Upper lobe of left lung (tissue), 6 donors: ENCODE results near the gene ZDHHC14. TPM values are rescaled to one million over a fixed set of nuclear protein-coding genes. Genes with fewer than 3 reads are reported as not detected.

Source experiments
- ATAC-seq, 2 donors: fragments of 200-7000 bp; cut with Tn5 transposase; one replicate each; pipeline ENCODE4 v1.9.1; 2022; ENCODE audit warnings: mild to moderate bottlenecking in 2 of 2, moderate library complexity in 2 of 2; ENCODE audit not compliant: low FRiP score in 2 of 2
- DNase-seq, 2 donors: peaks; one replicate each; pipeline ENCODE4 v3.0.0-alpha.2; 2019 to 2020
- H3K27ac ChIP-seq, 4 donors: fragments of 200-600 bp; sonication (generic); one replicate each; pipeline ENCODE4 v1.5.1; 2016 to 2019
- H3K27me3 ChIP-seq, 4 donors: fragments of 200-600 bp; sonication (generic); one replicate each; pipeline ENCODE4 v1.5.1; 2017 to 2019
- H3K36me3 ChIP-seq, 4 donors: fragments of 200-600 bp; sonication (generic); one replicate each; pipeline ENCODE4 v1.5.1; 2016 to 2019
- H3K4me1 ChIP-seq, 4 donors: fragments of 200-600 bp; sonication (generic); one replicate each; pipeline ENCODE4 v1.5.1; 2018 to 2019
- H3K4me3 ChIP-seq, 4 donors: fragments of 200-600 bp; sonication (generic); one replicate each; pipeline ENCODE4 v1.5.1; 2017 to 2019; ENCODE audit warnings: mild to moderate bottlenecking in 2 of 4, moderate library complexity in 1 of 4
- H3K9me3 ChIP-seq, 4 donors: fragments of 200-600 bp; sonication (generic); one replicate each; pipeline ENCODE4 v1.5.1; 2018 to 2019
- CTCF ChIP-seq, 6 experiments: fragments of 450-650 bp in 4 of 6; fragments of 200-600 bp in 2 of 6; sonication (generic) in 2 of 6; IDR thresholded peaks; one replicate each; pipeline ENCODE4 v1.5.1; 2016 to 2019; ENCODE audit warnings: antibody characterized with exemption in 6 of 6
- EP300 ChIP-seq, 4 donors: sonication (generic); formaldehyde crosslinking; IDR thresholded peaks; one replicate each; pipeline ENCODE4 v1.5.1; 2017; ENCODE audit warnings: antibody characterized with exemption in 4 of 4, control low read depth in 2 of 4
- POLR2A ChIP-seq, 4 donors: fragments of 450-650 bp; IDR thresholded peaks; one replicate each; pipeline ENCODE4 v1.5.1; 2016 to 2017; ENCODE audit warnings: antibody characterized with exemption in 4 of 4, mild to moderate bottlenecking in 2 of 4
- POLR2AphosphoS5 ChIP-seq, 2 donors: sonication (generic); formaldehyde crosslinking; IDR thresholded peaks; one replicate each; pipeline ENCODE4 v1.5.1; 2017; ENCODE audit warnings: antibody characterized with exemption in 2 of 2
- WGBS, 2 donors: methylation state at CpG; one replicate each; pipeline ENCODE4 v1.1.5; 2017 to 2018; 5-methylcytosine and 5-hydroxymethylcytosine counted together
- total RNA-seq, 6 donors: library from RNA; depleted of rRNA in 4 of 6; stranded (reverse); fragments of >200 nt in 4 of 6; gene quantifications; one replicate each; pipeline versions ENCODE4 v1.1.0 to v1.2.1, GENCODE V29; 2016 to 2021
- donor health status: DM: no; HTN: no; CAD: no; lungs with moderate emphysema.
- donor health status: DM: no; HTN: yes; CAD: no; lungs with severe emphysema.

Gene ZDHHC14
- total RNA-seq, 6 donors from 2014 or later: 5.3 to 16.5 (median 9.4) TPM

GRCh38 chr6:157721830-157722229 is 340.8 kb downstream of the ZDHHC14 start:
- no peak for TF ChIP-seq POLR2AphosphoS5 (IDR thresholded peaks at IDR 0.05)
- no peak for TF ChIP-seq CTCF (IDR thresholded peaks at IDR 0.05)
- TF ChIP-seq POLR2A (IDR thresholded peaks at IDR 0.05): no peak
- TF ChIP-seq EP300 (IDR thresholded peaks at IDR 0.05): no peak
- Histone ChIP-seq H3K27ac (no peak overlapping the region), H3K4me1 (no peaks in the 10 kb centered on the region), H3K27me3 (no peaks in the 10 kb centered on the region), H3K4me3 (no peak overlapping the region), H3K9me3 (no peaks in the 10 kb centered on the region), H3K36me3 (no peaks in the 10 kb centered on the region)
- 92 to 97% methylated on average over 6 to 8 of the region's 8 CpGs for WGBS, 2 donors
- DNase-seq (no peak), ATAC-seq (no peak)

- no peak for ATAC-seq
- H3K36me3 ChIP-seq: no peaks in the 10 kb centered on the region
- H3K9me3 ChIP-seq: no peaks in the 10 kb centered on the region
- H3K27ac ChIP-seq: no peak overlapping the region
- no peaks in the 10 kb centered on the region for H3K27me3 ChIP-seq
- DNase-seq: no peak
- TF ChIP-seq EP300 (IDR thresholded peaks at IDR 0.05) (no peak), POLR2AphosphoS5 (IDR thresholded peaks at IDR 0.05) (no peak), CTCF (IDR thresholded peaks at IDR 0.05) (no peak), POLR2A (IDR thresholded peaks at IDR 0.05) (no peak)
- no peaks in the 10 kb centered on the region for H3K4me1 ChIP-seq
- no peak overlapping the region for H3K4me3 ChIP-seq
- 74 to 91% methylated on average over 4 of the region's 4 CpGs for WGBS, 2 donors
Observed at GRCh38 chr6:157723376-157723775, 342.4 kb downstream of the ZDHHC14 start.

GRCh38 chr6:157724138-157724820 is 343.3 kb downstream of the ZDHHC14 start:
- no peaks in the 10 kb centered on the region for H3K36me3 ChIP-seq
- no peaks in the 10 kb centered on the region for H3K27me3 ChIP-seq
- no peak overlapping the region for H3K27ac ChIP-seq
- DNase-seq (no peak), ATAC-seq (no peak)
- H3K9me3 ChIP-seq: no peaks in the 10 kb centered on the region
- no peak overlapping the region for H3K4me3 ChIP-seq
- TF ChIP-seq EP300 (IDR thresholded peaks at IDR 0.05) (no peak), CTCF (IDR thresholded peaks at IDR 0.05) (no peak), POLR2A (IDR thresholded peaks at IDR 0.05) (no peak), POLR2AphosphoS5 (IDR thresholded peaks at IDR 0.05) (no peak)
- no peaks in the 10 kb centered on the region for H3K4me1 ChIP-seq
- WGBS, 2 donors: 79 to 84% methylated on average over 5 of the region's 5 CpGs

GRCh38 chr6:157724960-157725741 is 344.2 kb downstream of the ZDHHC14 start:
- no peaks in the 10 kb centered on the region for H3K4me1 ChIP-seq
- TF ChIP-seq EP300 (IDR thresholded peaks at IDR 0.05) (no peak), POLR2AphosphoS5 (IDR thresholded peaks at IDR 0.05) (no peak), CTCF (IDR thresholded peaks at IDR 0.05) (no peak), POLR2A (IDR thresholded peaks at IDR 0.05) (no peak)
- H3K4me3 ChIP-seq: no peak overlapping the region
- 92 to 94% methylated on average over 10 of the region's 10 CpGs for WGBS, 2 donors
- no peaks in the 10 kb centered on the region for H3K36me3 ChIP-seq
- H3K27me3 ChIP-seq: no peaks in the 10 kb centered on the region
- DNase-seq (no peak), ATAC-seq (no peak)
- no peaks in the 10 kb centered on the region for H3K9me3 ChIP-seq
- no peak overlapping the region for H3K27ac ChIP-seq
